NCI-H1930 (cell line): ENCODE results near the gene GNG3.

Experiments
- DNase-seq, 2 experiments: peaks; one replicate each; lab custom pipeline; 2025; lab: John Stamatoyannopoulos, UW

Gene GNG3

DNA sequence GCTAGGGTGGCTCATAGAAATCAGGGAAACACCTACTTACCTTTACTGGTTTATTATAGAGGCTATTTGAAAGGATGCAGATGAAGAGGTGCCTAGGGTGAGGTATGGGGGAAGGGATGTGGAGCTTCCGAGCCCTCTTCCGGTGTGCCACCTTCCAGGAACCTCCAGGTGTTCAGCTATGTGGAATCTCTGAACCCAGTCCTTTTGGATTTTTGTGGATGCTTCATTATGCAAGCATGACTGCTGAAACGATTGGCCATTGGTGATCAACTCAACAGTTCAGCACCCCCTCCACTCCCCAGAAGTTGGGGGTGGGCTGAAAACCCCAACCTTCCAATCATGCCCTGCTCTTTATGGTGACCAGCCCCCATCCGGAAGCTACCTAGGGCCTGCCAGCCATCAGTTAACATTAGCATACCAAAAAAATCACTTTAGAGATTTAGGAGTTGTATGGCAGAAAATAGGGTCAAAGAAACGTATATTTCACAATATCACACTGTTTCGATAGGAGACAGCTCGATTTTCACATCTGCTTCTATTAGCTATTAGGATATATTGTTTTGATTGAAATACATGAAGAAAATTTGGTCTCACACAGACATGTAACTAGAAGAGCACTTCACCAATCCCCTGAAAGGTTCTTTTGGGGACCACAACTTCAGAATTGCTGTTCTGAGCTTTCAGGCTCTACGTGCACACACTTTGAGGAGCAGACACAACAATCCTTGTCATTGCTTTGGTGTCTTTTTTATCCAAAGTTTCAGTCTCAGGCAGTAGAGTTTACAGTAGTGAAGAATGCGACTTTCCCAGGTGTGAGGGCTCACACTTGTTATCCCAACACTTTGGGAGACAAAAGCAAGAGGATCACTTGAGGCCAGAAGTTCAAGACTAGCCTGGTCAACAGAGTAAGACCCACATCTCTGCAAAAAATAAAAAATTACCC is 50.6 kb downstream of the GNG3 start:
- DNase-seq: no peak
